Measurements from ENCODE around the gene CALM1. TPM values are rescaled to one million over a fixed set of nuclear protein-coding genes. Genes with fewer than 3 reads are reported as not detected.

Gene CALM1
- total RNA-seq, result 638 TPM
- long read RNA-seq, full-length matches to known transcripts, result 373 of 417 reads
- long read RNA-seq, partial matches to known transcripts, result 0 of 417 reads
- long read RNA-seq, other reads (novel, unspliced or antisense), result 44 of 417 reads

DNA sequence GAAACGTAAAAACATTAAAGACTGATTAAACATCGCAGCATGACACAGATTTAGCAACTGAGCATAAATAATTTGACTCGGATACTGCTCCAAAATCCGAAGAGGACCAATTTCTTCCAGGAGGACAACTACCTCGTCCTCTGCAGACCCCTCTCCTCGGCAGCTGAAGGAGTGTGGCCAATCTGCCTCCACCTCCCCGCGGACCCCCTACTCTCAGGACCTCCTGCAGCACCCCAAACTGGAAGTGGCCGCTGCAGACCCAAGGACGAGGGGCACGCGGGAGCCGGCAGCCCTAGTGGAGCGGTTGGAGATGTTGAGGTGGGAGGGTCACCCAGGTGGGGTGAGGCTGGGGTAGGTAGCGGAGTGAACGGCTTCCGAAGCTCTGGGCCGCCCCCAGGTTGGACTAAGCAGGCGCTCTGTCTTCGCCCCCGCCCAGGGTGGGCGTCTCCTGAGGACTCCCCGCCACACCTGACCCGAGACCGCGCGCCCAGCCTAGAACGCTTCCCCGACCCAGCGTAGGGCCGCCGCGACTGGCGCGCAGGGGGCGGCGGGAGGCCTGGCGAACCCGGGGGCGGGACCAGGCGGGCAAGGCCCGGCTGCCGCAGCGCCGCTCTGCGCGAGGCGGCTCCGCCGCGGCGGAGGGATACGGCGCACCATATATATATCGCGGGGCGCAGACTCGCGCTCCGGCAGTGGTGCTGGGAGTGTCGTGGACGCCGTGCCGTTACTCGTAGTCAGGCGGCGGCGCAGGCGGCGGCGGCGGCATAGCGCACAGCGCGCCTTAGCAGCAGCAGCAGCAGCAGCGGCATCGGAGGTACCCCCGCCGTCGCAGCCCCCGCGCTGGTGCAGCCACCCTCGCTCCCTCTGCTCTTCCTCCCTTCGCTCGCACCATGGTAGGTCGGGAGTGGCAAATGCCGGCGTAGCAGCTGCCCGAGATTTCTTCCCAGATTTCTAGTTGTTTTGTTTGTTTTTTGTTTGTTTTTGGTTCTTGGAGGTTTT, at the start of gene CALM1:
TSS of gene CALM1 (plus strand) at position 689 of the 999 bp plus-strand sequence. CDS start at position 891, 202 bp downstream.
- intact Hi-C loops (cut with DNase I), result loop anchor here (1.0 to 5.0 kb wide), 4 partner anchors 13 to 362 kb away; partner anchors contain the start of gene NRDE2
- peak; percentile 88 for ATAC-seq
- peak; percentile 96 for DNase-seq (ENCODE audit: missing footprints)

DNA sequence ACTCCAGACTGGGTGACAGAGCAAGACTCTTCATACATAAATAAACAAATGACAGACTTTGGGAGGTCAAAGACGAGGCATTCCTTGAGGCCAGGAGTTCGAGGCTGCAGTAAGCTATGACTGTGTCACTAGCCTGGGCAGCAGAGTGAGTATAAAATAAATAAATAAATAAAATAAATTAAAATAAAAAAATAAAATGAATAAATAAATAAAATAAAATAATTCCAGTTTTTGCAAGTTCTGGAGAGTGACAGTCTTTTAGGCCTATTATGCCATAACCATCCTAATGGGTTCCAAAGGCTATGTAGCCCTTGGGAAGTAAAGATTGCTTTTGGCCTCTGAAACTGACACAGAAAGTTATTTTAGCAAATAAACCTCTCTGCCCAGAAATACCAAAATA, 48.6 kb upstream of the CALM1 start:
- intact Hi-C loops (cut with DNase I), result no loop called here
- DNase-seq (ENCODE audit: missing footprints) (no peak), ATAC-seq (no peak)

GRCh38 chr14:90349739-90350138, 47.1 kb upstream of the CALM1 start:
- DNase-seq (ENCODE audit: missing footprints) (no peak), ATAC-seq (no peak)
- intact Hi-C loops (cut with DNase I), result no loop called here

GRCh38 chr14:90354551-90355298, 42.1 kb upstream of the CALM1 start:
- ATAC-seq (no peak), DNase-seq (ENCODE audit: missing footprints) (no peak)
- intact Hi-C loops (cut with DNase I), result no loop called here

GRCh38 chr14:90355540-90356518, 41.0 kb upstream of the CALM1 start:
- ATAC-seq (no peak), DNase-seq (ENCODE audit: missing footprints) (no peak)
- intact Hi-C loops (cut with DNase I), result no loop called here

DNA sequence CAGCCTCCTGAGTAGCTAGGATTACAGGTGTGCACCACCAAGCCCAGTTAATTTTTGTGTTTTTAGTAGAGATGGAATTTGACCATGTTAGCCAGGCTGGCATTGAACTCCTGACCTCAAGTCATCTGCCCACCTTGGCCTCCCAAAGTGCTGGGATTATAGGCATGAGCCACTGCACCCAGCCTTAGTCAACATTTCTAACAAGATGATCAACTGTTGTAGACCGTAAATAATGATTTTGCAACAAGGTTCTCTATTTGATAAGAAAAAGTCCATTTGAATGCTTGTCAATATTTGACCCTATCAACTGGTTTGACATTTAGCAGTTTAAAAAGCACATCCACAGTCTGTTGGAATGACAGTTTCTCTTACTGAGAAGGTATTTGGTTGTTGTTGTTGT, 39.9 kb upstream of the CALM1 start:
- DNase-seq (ENCODE audit: missing footprints) (no peak), ATAC-seq (no peak)
- intact Hi-C loops (cut with DNase I), result no loop called here

- intact Hi-C loops (cut with DNase I), result no loop called here
- no peak for ATAC-seq
Observed at GRCh38 chr14:90358359-90358758, 38.5 kb upstream of the CALM1 start.

GRCh38 chr14:90361865-90362557, 34.8 kb upstream of the CALM1 start:
- ATAC-seq (no peak), DNase-seq (ENCODE audit: missing footprints) (no peak)
- intact Hi-C loops (cut with DNase I), result no loop called here

More at GRCh38 chr14:90358359-90358758, 38.5 kb upstream of the CALM1 start:
- DNase-seq (ENCODE audit: missing footprints), result no peak

GRCh38 chr14:90362558-90362896, 34.3 kb upstream of the CALM1 start:
- intact Hi-C loops (cut with DNase I), result no loop called here
- no peak for DNase-seq (ENCODE audit: missing footprints)
- ATAC-seq, result no peak

GRCh38 chr14:90368946-90369721, 27.7 kb upstream of the CALM1 start:
- no peak for ATAC-seq
- intact Hi-C loops (cut with DNase I), result no loop called here
- no peak for DNase-seq (ENCODE audit: missing footprints)

DNA sequence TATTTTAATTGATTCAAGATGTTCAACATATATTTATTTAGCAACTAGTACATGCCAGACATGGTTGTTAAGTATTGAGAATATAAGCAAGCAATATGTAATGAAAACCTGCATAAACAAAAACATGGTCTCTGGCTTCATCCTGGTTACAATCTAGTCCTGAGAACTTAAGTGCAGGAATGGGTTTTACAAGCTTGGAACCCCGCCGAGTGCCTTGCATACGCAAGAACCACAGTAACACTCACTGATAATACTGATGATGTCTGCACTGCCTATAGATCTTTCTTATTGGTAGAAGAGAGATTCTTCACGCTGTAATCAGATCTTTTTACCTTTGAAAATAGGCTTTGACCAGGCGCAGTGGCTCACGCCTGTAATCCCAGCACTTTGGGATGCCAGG, 22.9 kb upstream of the CALM1 start:
- ATAC-seq, result no peak
- intact Hi-C loops (cut with DNase I), result no loop called here

GRCh38 chr14:90374813-90375212, 22.0 kb upstream of the CALM1 start:
- DNase-seq (ENCODE audit: missing footprints) (no peak), ATAC-seq (no peak)
- intact Hi-C loops (cut with DNase I), result no loop called here

More for the DNA sequence above, 22.9 kb upstream of the CALM1 start:
- DNase-seq (ENCODE audit: missing footprints), result no peak

DNA sequence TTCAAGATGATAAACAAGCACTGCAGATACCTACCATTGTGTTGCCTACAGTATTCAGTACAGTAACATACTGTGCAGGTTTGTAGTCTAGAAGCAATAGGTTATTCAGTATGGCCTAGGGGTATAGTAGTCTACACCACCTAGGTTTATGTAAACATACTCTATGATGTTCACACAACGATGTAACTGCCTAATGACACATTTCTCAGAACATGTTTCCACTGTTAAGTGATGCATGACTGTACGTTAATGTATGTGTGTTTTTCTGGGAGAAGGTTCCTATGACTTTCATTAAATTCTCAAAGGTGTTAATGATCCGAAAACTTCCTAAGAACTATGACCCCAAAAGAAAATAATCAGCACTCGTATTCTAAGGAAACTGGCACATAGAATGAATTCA, 20.9 kb upstream of the CALM1 start:
- intact Hi-C loops (cut with DNase I), result no loop called here
- no peak for ATAC-seq
- no peak for DNase-seq (ENCODE audit: missing footprints)

- intact Hi-C loops (cut with DNase I), result no loop called here
- DNase-seq (ENCODE audit: missing footprints) (no peak), ATAC-seq (no peak)
Observed at GRCh38 chr14:90378249-90378648, 18.6 kb upstream of the CALM1 start.

DNA sequence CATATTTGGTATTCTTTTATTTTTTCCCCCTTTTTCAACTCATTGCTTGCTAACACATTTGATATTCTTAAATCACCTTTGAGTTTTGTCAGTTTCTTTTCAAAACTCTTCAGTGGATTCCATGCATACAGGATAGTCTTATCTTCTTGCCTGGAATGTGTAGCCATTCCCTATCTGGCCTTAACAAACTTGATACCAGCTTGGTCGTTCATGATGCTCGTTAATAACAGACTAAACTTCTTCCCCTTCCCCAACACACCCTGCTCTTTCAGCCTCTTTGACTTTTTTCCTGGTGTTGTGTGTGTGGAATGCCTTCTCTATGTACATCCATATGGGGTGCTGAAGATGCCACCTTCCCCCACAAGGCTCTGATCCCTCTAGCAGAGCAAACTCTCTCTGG, 17.7 kb upstream of the CALM1 start:
- intact Hi-C loops (cut with DNase I), result no loop called here
- no peak for ATAC-seq
- no peak for DNase-seq (ENCODE audit: missing footprints)

- DNase-seq (ENCODE audit: missing footprints) (peak; percentile 74), ATAC-seq (peak; percentile 35)
- intact Hi-C loops (cut with DNase I), result loop anchor here (5.0 kb wide), 2 partner anchors 316 to 376 kb away; no protein-coding TSS in a partner anchor
Observed at GRCh38 chr14:90381011-90381786, 15.6 kb upstream of the CALM1 start.

Data from Right ventricle myocardium inferior (tissue), 1 donor.